ENCODE data around the gene GYS2.

- TF ChIP-seq CTCF (IDR thresholded peaks at IDR 0.05): no peak
- no peak for TF ChIP-seq POLR2A (IDR thresholded peaks at IDR 0.05)
Measured at GRCh38 chr12:21613931-21614330, 9.3 kb upstream of the GYS2 start.

All from uterus (tissue), 2 donors.